ENCODE measurements around the gene LZIC. TPM values are rescaled to one million over a fixed set of nuclear protein-coding genes. Genes with fewer than 3 reads are reported as not detected.

LZIC gene
- total RNA-seq, 2 donors from 2014 or later, result 8.6 to 20.2 TPM

DNA sequence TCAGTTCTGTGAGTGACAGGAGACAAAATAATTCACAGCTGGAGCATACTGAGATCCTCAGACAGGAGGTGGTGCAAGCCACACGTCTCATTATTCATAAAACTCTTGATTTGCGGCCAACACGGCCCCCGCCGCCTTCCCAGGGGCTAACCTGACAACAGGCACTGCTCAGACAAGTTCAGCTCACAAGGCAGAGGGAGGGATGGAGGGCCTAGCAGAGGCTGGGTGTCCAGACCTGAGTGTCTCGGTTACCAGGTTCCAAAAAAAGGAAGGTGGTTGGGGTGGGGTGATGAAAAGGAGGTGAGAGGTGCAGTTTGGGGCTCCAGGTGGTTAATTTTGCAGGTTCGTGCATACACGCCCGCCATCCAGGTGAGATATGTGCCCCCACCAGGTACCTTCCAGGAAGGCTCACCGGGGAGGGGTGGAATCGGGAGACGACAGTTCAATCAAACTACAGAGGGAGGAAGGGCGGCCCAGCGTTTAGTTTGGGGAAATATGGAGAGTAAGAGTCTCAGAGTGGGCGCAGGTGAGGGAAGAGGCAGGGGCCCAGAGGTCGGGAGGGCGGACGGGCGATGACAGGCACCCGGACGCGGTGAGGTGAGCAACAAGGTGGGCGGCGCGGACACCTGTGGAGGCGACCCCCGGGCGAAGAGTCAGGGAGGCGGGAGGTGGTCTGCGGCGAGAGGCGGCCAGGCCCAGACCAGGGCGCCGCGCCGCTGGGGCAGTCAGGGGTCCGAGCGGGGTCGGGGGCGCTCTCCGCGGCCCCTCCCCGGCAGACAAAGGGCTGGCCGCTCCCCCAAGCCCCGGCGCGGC, 33.8 kb downstream of the LZIC start:
- peak overlapping the region; percentile 52 to 86 (median 70) for H3K27ac ChIP-seq
- no peaks in the 10 kb centered on the region for H3K36me3 ChIP-seq (replicated peaks in 1 of 2; ENCODE audit: insufficient read depth in 1 of 2, low read depth in 2 of 2)
- ATAC-seq, result no peak
- H3K9me3 ChIP-seq, result no peaks in the 10 kb centered on the region
- H3K4me1 ChIP-seq, result peaks cover 26% of the 10 kb centered on the region
- H3K27me3 ChIP-seq, result no peaks in the 10 kb centered on the region
- no peak for TF ChIP-seq CTCF (IDR thresholded peaks at IDR 0.05)
- TF ChIP-seq POLR2A (IDR thresholded peaks at IDR 0.05), result peak in 1 of 3 donors; percentile 25
- H3K4me3 ChIP-seq, result peak overlapping the region; percentile 90 to 94
- 0 to 1% methylated on average over 18 to 47 of the region's 47 CpGs for WGBS, 2 donors
- peak; percentile 27 to 46 (median 37) for DNase-seq
- intact Hi-C loops (cut with DNase I), result no loop called here

- Histone ChIP-seq H3K27me3 (no peaks in the 10 kb centered on the region), H3K4me3 (peak overlapping the region in 1 of 2 donors; percentile 90)
Observed at GRCh38 chr1:9908871-9909233, 34.3 kb downstream of the LZIC start.

DNA sequence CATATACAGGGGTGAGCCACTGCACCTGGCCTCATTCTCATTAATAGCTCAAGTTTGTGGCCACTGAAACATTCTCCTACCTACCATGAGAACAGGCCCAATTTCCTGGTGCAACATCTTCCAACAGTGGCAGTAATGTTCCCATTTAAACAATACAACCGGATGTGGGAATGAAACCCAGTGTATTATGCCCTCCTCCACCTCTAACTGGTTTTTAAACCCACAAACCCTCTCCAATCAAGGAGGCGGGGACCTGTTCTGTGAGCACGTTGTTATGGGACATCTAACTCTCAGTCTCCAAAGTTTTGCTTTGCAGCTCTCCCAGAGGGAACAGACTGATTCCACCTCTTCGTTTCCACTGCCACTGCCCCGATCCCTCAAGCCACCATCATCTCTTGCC, 35.8 kb downstream of the LZIC start:
- peaks cover 33% of the 10 kb centered on the region for H3K4me1 ChIP-seq
- no peaks in the 10 kb centered on the region for H3K27me3 ChIP-seq
- DNase-seq (no peak), ATAC-seq (no peak)
- no peaks in the 10 kb centered on the region for H3K9me3 ChIP-seq
- H3K27ac ChIP-seq, result no peak overlapping the region
- WGBS, 2 donors, result 65 to 76% methylated on average over 5 of the region's 5 CpGs
- no peak overlapping the region for H3K4me3 ChIP-seq
- no peaks in the 10 kb centered on the region for H3K36me3 ChIP-seq (replicated peaks in 1 of 2; ENCODE audit: insufficient read depth in 1 of 2, low read depth in 2 of 2)
- TF ChIP-seq POLR2A (IDR thresholded peaks at IDR 0.05) (no peak), CTCF (IDR thresholded peaks at IDR 0.05) (no peak)
- intact Hi-C loops (cut with DNase I), result no loop called here

More at GRCh38 chr1:9908871-9909233, 34.3 kb downstream of the LZIC start:
- Histone ChIP-seq H3K4me1 (peaks cover 21% of the 10 kb centered on the region), H3K27ac (peak overlapping the region in 3 of 4 donors; percentile 66 to 86 (median 75)), H3K36me3 (replicated peaks in 1 of 2; ENCODE audit: insufficient read depth in 1 of 2, low read depth in 2 of 2) (no peaks in the 10 kb centered on the region), H3K9me3 (no peaks in the 10 kb centered on the region)
- 30% methylated on average over 4 of the region's 4 CpGs for WGBS, 2 donors
- no peak for ATAC-seq
- TF ChIP-seq POLR2A (IDR thresholded peaks at IDR 0.05), result no peak
- TF ChIP-seq CTCF (IDR thresholded peaks at IDR 0.05), result no peak
- intact Hi-C loops (cut with DNase I), result no loop called here
- DNase-seq, result no peak

DNA sequence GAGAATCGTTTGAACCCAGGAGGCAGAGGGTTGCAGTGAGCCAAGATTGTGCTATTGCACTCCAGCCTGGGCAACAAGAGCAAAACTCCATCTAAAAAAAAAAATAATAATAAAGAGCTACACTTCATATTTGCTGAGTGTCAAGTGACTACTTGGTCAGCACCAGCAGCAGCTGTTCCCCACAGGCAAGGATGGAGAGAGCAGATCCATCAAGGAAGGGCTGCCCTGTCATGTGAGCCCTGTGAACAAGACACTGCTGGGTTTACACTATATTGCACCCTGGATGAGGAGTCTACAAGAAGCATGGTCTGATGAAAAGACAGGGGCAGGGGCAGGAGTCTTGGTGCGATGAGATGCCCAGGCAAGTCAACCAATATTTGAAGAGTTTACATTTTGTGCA, 36.7 kb downstream of the LZIC start:
- ATAC-seq (no peak), DNase-seq (no peak)
- H3K27me3 ChIP-seq, result no peaks in the 10 kb centered on the region
- H3K36me3 ChIP-seq (replicated peaks in 1 of 2; ENCODE audit: insufficient read depth in 1 of 2, low read depth in 2 of 2), result no peaks in the 10 kb centered on the region
- intact Hi-C loops (cut with DNase I), result no loop called here
- H3K4me1 ChIP-seq, result peaks cover 40% of the 10 kb centered on the region
- WGBS, 2 donors, result 90 to 100% methylated on average over 2 of the region's 2 CpGs
- no peak overlapping the region for H3K27ac ChIP-seq
- TF ChIP-seq CTCF (IDR thresholded peaks at IDR 0.05) (no peak), POLR2A (IDR thresholded peaks at IDR 0.05) (no peak)
- H3K4me3 ChIP-seq, result no peak overlapping the region
- no peaks in the 10 kb centered on the region for H3K9me3 ChIP-seq

GRCh38 chr1:9905010-9905409, 38.2 kb downstream of the LZIC start:
- no peak for ATAC-seq
- TF ChIP-seq CTCF (IDR thresholded peaks at IDR 0.05), result no peak
- TF ChIP-seq POLR2A (IDR thresholded peaks at IDR 0.05), result no peak
- Histone ChIP-seq H3K4me1 (peaks cover 50% of the 10 kb centered on the region), H3K4me3 (no peak overlapping the region), H3K27ac (no peak overlapping the region), H3K9me3 (no peaks in the 10 kb centered on the region), H3K36me3 (replicated peaks in 1 of 2; ENCODE audit: insufficient read depth in 1 of 2, low read depth in 2 of 2) (no peaks in the 10 kb centered on the region), H3K27me3 (no peaks in the 10 kb centered on the region)
- 87 to 89% methylated on average over 4 of the region's 4 CpGs for WGBS, 2 donors
- DNase-seq, result no peak
- intact Hi-C loops (cut with DNase I), result no loop called here

All from body of pancreas (tissue), 4 donors.